ENCODE data around the gene POLL. TPM values are rescaled to one million over a fixed set of nuclear protein-coding genes. Genes with fewer than 3 reads are reported as not detected.

Gene POLL
- total RNA-seq, 1 experiment from 2014 or later: 51.3 TPM

DNA sequence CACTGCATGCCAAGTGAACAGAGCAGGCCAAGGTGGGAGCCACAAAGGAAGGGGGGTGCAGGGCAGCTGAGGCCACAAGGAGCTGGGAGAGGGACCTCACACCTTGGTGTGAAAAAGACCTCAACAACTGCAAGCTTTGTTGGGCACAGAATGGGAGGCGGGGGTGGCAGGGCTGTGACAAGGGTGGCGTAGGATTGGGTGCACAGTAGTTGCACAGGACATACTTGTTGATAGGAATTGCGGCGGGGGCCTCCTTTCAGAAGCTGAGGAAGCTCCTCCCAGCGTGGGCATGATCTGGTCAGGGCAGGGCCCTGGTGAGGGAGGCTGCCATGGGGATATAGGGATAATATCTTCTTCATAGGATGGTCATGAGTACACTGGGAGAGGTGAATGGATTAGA is 25.8 kb downstream of the POLL start:
- DNase-seq (ENCODE audit: low read depth, low spot score): no peak
- BruUV-seq (replicated peaks): no TSS peak
- ChIA-PET POLR2A (no interaction called here), RAD21 (ENCODE audit: low non-redundant PET in 1 of 2, low total read pairs in 2 of 2, uncharacterized antibody in 2 of 2, unreplicated experiment in 2 of 2) (no interaction called here), CTCF (interaction anchor here (1.4 to 2.2 kb wide), 2 partner anchors 261 to 348 kb away, joined by 3 to 9 read pairs; no protein-coding TSS in a partner anchor)
- Histone ChIP-seq H3K79me2 (ENCODE audit: insufficient read depth, low read length) (no peaks in the 10 kb centered on the region), H3K36me3 (ENCODE audit: control insufficient read depth in 1 of 2, insufficient read depth in 2 of 2, low read length in 2 of 2) (no peaks in the 10 kb centered on the region), H4K20me1 (ENCODE audit: insufficient read depth) (no peaks in the 10 kb centered on the region), H3K9me2 (ENCODE audit: insufficient read depth) (no peaks in the 10 kb centered on the region), H3K27ac (ENCODE audit: low read depth, low read length) (no peak overlapping the region), H2AFZ (ENCODE audit: low read depth, low read length, poor library complexity, severe bottlenecking) (no peak overlapping the region), H3K4me1 (ENCODE audit: control insufficient read depth in 1 of 2, insufficient read depth in 2 of 2, low read length in 2 of 2) (peaks cover 6 to 12% of the 10 kb centered on the region in 2 experiments; a peak in 3 of 4 replicates), H3K27me3 (ENCODE audit: insufficient read depth, low read length) (no peaks in the 10 kb centered on the region; the same call in 1 of the 2 replicates), H3K4me2 (ENCODE audit: low read length) (no peak overlapping the region), H3K4me3 (replicated peaks in 1 of 2; ENCODE audit: low read depth in 1 of 2, low read length in 2 of 2) (no peak overlapping the region), H3K9ac (ENCODE audit: low read length) (no peak overlapping the region), H3K9me3 (ENCODE audit: control insufficient read depth in 1 of 2, insufficient read depth in 1 of 2, low read depth in 1 of 2, low read length in 2 of 2) (no peaks in the 10 kb centered on the region)
- TF ChIP-seq EGR1 (IDR thresholded peaks at IDR 0.05; ENCODE audit: low read depth) (no peak), EZH2 (IDR thresholded peaks at IDR 0.05) (no peak), EZH2phosphoT487 (IDR thresholded peaks at IDR 0.05; ENCODE audit: borderline replicate concordance) (no peak), ZNF274 (IDR thresholded peaks at IDR 0.05; ENCODE audit: low read depth, low read length) (no peak), SP1 (IDR thresholded peaks at IDR 0.05; ENCODE audit: low read depth) (no peak), SIN3A (IDR thresholded peaks at IDR 0.05; ENCODE audit: low read depth) (no peak), CEBPB (IDR thresholded peaks at IDR 0.05; ENCODE audit: low read depth) (no peak), JUND (IDR thresholded peaks at IDR 0.05) (no peak), SRF (IDR thresholded peaks at IDR 0.05; ENCODE audit: low read depth) (no peak), RAD21 (IDR thresholded peaks at IDR 0.05; ENCODE audit: low read depth) (no peak), CBX3 (IDR thresholded peaks at IDR 0.05; ENCODE audit: low read depth) (no peak), ZFX (IDR thresholded peaks at IDR 0.05) (no peak), POLR2A (IDR thresholded peaks at IDR 0.05; ENCODE audit: borderline replicate concordance, extremely low read depth, insufficient read depth, insufficient read length) (no peak), YY1 (IDR thresholded peaks at IDR 0.05; ENCODE audit: extremely low read depth, insufficient replicate concordance, low read depth, low read length) (no peak)
- TF ChIP-seq, protein P1, sequence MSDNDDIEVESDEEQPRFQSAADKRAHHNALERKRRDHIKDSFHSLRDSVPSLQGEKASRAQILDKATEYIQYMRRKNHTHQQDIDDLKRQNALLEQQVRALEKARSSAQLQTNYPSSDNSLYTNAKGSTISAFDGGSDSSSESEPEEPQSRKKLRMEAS (IDR thresholded peaks at IDR 0.05): no peak
- TF ChIP-seq, protein P2, sequence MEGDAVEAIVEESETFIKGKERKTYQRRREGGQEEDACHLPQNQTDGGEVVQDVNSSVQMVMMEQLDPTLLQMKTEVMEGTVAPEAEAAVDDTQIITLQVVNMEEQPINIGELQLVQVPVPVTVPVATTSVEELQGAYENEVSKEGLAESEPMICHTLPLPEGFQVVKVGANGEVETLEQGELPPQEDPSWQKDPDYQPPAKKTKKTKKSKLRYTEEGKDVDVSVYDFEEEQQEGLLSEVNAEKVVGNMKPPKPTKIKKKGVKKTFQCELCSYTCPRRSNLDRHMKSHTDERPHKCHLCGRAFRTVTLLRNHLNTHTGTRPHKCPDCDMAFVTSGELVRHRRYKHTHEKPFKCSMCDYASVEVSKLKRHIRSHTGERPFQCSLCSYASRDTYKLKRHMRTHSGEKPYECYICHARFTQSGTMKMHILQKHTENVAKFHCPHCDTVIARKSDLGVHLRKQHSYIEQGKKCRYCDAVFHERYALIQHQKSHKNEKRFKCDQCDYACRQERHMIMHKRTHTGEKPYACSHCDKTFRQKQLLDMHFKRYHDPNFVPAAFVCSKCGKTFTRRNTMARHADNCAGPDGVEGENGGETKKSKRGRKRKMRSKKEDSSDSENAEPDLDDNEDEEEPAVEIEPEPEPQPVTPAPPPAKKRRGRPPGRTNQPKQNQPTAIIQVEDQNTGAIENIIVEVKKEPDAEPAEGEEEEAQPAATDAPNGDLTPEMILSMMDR (IDR thresholded peaks at IDR 0.05 in 2 of 3, conservative IDR thresholded peaks at IDR 0.05 in 1 of 3; ENCODE audit: borderline replicate concordance in 1 of 3, insufficient read depth in 1 of 3, low read depth in 2 of 3, low read length in 2 of 3): no peak
- TF ChIP-seq, protein P3, sequence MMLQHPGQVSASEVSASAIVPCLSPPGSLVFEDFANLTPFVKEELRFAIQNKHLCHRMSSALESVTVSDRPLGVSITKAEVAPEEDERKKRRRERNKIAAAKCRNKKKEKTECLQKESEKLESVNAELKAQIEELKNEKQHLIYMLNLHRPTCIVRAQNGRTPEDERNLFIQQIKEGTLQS (IDR thresholded peaks at IDR 0.05): no peak
- TF ChIP-seq, protein P4, sequence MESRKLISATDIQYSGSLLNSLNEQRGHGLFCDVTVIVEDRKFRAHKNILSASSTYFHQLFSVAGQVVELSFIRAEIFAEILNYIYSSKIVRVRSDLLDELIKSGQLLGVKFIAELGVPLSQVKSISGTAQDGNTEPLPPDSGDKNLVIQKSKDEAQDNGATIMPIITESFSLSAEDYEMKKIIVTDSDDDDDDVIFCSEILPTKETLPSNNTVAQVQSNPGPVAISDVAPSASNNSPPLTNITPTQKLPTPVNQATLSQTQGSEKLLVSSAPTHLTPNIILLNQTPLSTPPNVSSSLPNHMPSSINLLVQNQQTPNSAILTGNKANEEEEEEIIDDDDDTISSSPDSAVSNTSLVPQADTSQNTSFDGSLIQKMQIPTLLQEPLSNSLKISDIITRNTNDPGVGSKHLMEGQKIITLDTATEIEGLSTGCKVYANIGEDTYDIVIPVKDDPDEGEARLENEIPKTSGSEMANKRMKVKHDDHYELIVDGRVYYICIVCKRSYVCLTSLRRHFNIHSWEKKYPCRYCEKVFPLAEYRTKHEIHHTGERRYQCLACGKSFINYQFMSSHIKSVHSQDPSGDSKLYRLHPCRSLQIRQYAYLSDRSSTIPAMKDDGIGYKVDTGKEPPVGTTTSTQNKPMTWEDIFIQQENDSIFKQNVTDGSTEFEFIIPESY (IDR thresholded peaks at IDR 0.05; ENCODE audit: extremely low read depth, insufficient replicate concordance, low read length): no peak
- no peak for ATAC-seq
- intact Hi-C loops (cut with micrococcal nuclease): no loop called here
